B cell (primary cell): Measurements from ENCODE around the gene TBX2. TPM values are rescaled to one million over a fixed set of nuclear protein-coding genes. Genes with fewer than 3 reads are reported as not detected.

Source experiments
- ATAC-seq: fragments of 200-7000 bp; cut with Tn5 transposase; one replicate; pipeline ENCODE4 v1.10.0; 2021; ENCODE audit warnings: low read depth, mild to moderate bottlenecking, moderate number of reproducible peaks, moderate library complexity
- CTCF ChIA-PET: fragments of 350-600 bp; sonication (Branson Sonifier 250); formaldehyde crosslinking; loops from one replicate; lab custom pipeline; 2021; ENCODE audit warnings: antibody characterized with exemption, inconsistent platforms; lab: Charles Lee
- POLR2A ChIA-PET: fragments of 350-600 bp; sonication (Branson Sonifier 250); formaldehyde crosslinking; loops from one replicate; lab custom pipeline; 2021; ENCODE audit warnings: antibody characterized with exemption; lab: Charles Lee
- DNase-seq: peaks from one replicate; pipeline ENCODE4 v3.0.0; 2013
- H2AFZ ChIP-seq: 2 replicates; pipeline ENCODE4 v1.6.1; 2012; ENCODE audit warnings: mild to moderate bottlenecking, low read depth, low read length; ENCODE audit not compliant: insufficient read depth, poor library complexity, severe bottlenecking
- H3K27ac ChIP-seq, 2 donors: 1 replicate in 1 of 2; 2 replicates in 1 of 2; pipeline ENCODE4 v1.5.1; 2012 to 2013; ENCODE audit warnings: low read length in 2 of 2, mild to moderate bottlenecking in 2 of 2, moderate library complexity in 1 of 2
- H3K27me3 ChIP-seq, 4 experiments: fragments of 200-600 bp in 1 of 4; sonication (generic) in 1 of 4; replicated peaks in 1 of 4; 1 replicate in 2 of 4; 2 replicates in 2 of 4; pipeline versions ENCODE4 v1.6.1 to v1.7.0; 2013 to 2016; ENCODE audit warnings: low read length in 3 of 4, mild to moderate bottlenecking in 2 of 4, mixed read lengths in 1 of 4, moderate library complexity in 1 of 4; ENCODE audit not compliant: insufficient read depth in 4 of 4, control insufficient read depth in 3 of 4; ENCODE audit errors: control extremely low read depth in 1 of 4
- H3K36me3 ChIP-seq, 2 experiments: replicated peaks in 1 of 2; 1 replicate in 1 of 2; 2 replicates in 1 of 2; pipeline versions ENCODE4 v1.6.1 to v1.7.1; 2013; ENCODE audit warnings: low read length in 1 of 2; ENCODE audit not compliant: insufficient read depth in 2 of 2, control insufficient read depth in 1 of 2; ENCODE audit errors: control extremely low read depth in 1 of 2, extremely low read depth in 1 of 2
- H3K4me1 ChIP-seq, 2 donors: fragments of 200-600 bp in 1 of 2; sonication (generic) in 1 of 2; 1 replicate in 1 of 2; 2 replicates in 1 of 2; pipeline versions ENCODE4 v1.5.1 to v1.6.1; 2013 to 2017; ENCODE audit warnings: low read length in 2 of 2; ENCODE audit not compliant: control insufficient read depth in 2 of 2, insufficient read depth in 2 of 2
- H3K4me2 ChIP-seq: replicated peaks from 2 replicates; pipeline ENCODE3; 2012; ENCODE audit warnings: mild to moderate bottlenecking, low read depth, low read length; ENCODE audit not compliant: poor library complexity, severe bottlenecking
- H3K4me3 ChIP-seq, 5 experiments: fragments of 200-600 bp in 1 of 5; sonication (generic) in 1 of 5; 1 replicate in 3 of 5; 2 replicates in 2 of 5; pipeline versions ENCODE4 v1.5.1 to v1.7.0; 2011 to 2016; ENCODE audit warnings: low read length in 4 of 5, mild to moderate bottlenecking in 4 of 5, low read depth in 2 of 5, control low read depth in 1 of 5, moderate library complexity in 1 of 5; ENCODE audit not compliant: insufficient read depth in 1 of 5; ENCODE audit errors: control extremely low read depth in 1 of 5, extremely low read depth in 1 of 5
- H3K79me2 ChIP-seq: fragments of 200-600 bp; sonication (generic); one replicate; pipeline ENCODE4 v1.6.0; 2016; ENCODE audit warnings: low read length; ENCODE audit not compliant: control insufficient read depth, insufficient read depth
- H3K9ac ChIP-seq: fragments of 200-600 bp; sonication (generic); 2 replicates; pipeline ENCODE4 v1.6.1; 2017; ENCODE audit warnings: mild to moderate bottlenecking, low read length, moderate library complexity
- H3K9me3 ChIP-seq, 3 donors: one replicate each; pipeline versions ENCODE4 v1.6.1 to v1.7.1; 2013; ENCODE audit warnings: low read length in 2 of 3; ENCODE audit not compliant: control insufficient read depth in 2 of 3, insufficient read depth in 1 of 3; ENCODE audit errors: control extremely low read depth in 1 of 3
- H4K20me1 ChIP-seq: 2 replicates; pipeline ENCODE4 v1.6.0; 2012; ENCODE audit warnings: mild to moderate bottlenecking, low read length; ENCODE audit not compliant: insufficient read depth, control insufficient read depth, poor library complexity, severe bottlenecking
- H3K27ac Mint-ChIP-seq: one replicate; pipeline ENCODE4 v1.8.0; 2021; ENCODE audit warnings: mixed read lengths
- H3K27me3 Mint-ChIP-seq: one replicate; pipeline ENCODE4 v1.8.0; 2021; ENCODE audit warnings: mixed read lengths
- H3K4me1 Mint-ChIP-seq: one replicate; pipeline ENCODE4 v1.8.0; 2021; ENCODE audit warnings: mixed read lengths
- H3K4me3 Mint-ChIP-seq: one replicate; pipeline ENCODE4 v1.8.0; 2021; ENCODE audit warnings: mixed read lengths
- H3K9me3 Mint-ChIP-seq: one replicate; pipeline ENCODE4 v1.8.0; 2022; ENCODE audit warnings: mixed read lengths; ENCODE audit not compliant: insufficient read depth
- EZH2 ChIP-seq: IDR thresholded peaks from 2 replicates; pipeline ENCODE4 v1.6.1; 2012; ENCODE audit warnings: borderline replicate concordance, low read depth, mild to moderate bottlenecking, moderate library complexity, low read length; ENCODE audit not compliant: insufficient read depth, poor library complexity, severe bottlenecking
- WGBS: methylation state at CpG from one replicate; pipeline ENCODE4 v1.1.5; 2013; ENCODE audit warnings: missing lambda C conversion rate; ENCODE audit not compliant: insufficient coverage; 5-methylcytosine and 5-hydroxymethylcytosine counted together
- intact Hi-C: fragments of 100-400 bp; cut with micrococcal nuclease; formaldehyde crosslinking; loops from one replicate; pipeline ENCODE4 v1.10.0; 2022
- polyA plus RNA-seq: library from polyadenylated mRNA; depleted of rRNA; stranded (reverse); fragments of >200 nt; gene quantifications from 2 replicates; pipeline ENCODE4 v1.2.3, GENCODE V29; 2012
- total RNA-seq, 2 donors: library from RNA; stranded (reverse); fragments of 120-200 nt in 1 of 2; gene quantifications; 1 replicate in 1 of 2; 2 replicates in 1 of 2; pipeline versions ENCODE4 v1.2.3 to v1.2.4, GENCODE V29; 2013 to 2022
- TF ChIP-seq, protein P1 (sequence below): fragments of 200-600 bp; IDR thresholded peaks from one replicate; pipeline ENCODE4 v1.8.0; 2022; ENCODE audit warnings: antibody characterized with exemption, mild to moderate bottlenecking

The TBX2 gene
- total and polyA plus RNA-seq, 2 donors (not counting 1 experiment from before 2014, with no cell fraction given): not detected

- 91% methylated on average over 3 of the region's 4 CpGs for WGBS
These were observed 21.2 kb downstream of the TBX2 start for GRCh38 chr17:61420745-61421398.

DNA sequence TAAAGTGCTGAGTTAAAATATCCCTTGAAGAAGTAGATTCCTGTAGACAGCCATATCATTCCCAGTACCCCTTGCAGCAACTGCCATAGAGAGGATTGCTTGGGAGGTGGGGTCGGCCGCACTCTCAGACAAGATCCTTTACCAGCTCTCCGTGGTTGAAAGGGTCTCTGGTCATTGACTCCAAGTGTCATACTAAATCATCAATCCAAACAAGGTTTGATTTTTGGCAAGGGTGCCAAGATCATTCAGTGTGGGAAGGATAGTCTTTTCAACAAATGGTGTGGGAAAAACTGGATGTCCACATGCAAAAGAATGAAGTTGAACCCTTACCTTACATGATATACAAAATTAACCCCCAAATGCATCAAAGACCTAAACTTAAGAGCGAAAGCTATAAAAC lies 21.8 kb downstream of the TBX2 start:
- H3K27me3 Mint-ChIP-seq: peaks cover 66% of the 10 kb centered on the region
- no peaks in the 10 kb centered on the region for H4K20me1 ChIP-seq
- TF ChIP-seq, protein P1, sequence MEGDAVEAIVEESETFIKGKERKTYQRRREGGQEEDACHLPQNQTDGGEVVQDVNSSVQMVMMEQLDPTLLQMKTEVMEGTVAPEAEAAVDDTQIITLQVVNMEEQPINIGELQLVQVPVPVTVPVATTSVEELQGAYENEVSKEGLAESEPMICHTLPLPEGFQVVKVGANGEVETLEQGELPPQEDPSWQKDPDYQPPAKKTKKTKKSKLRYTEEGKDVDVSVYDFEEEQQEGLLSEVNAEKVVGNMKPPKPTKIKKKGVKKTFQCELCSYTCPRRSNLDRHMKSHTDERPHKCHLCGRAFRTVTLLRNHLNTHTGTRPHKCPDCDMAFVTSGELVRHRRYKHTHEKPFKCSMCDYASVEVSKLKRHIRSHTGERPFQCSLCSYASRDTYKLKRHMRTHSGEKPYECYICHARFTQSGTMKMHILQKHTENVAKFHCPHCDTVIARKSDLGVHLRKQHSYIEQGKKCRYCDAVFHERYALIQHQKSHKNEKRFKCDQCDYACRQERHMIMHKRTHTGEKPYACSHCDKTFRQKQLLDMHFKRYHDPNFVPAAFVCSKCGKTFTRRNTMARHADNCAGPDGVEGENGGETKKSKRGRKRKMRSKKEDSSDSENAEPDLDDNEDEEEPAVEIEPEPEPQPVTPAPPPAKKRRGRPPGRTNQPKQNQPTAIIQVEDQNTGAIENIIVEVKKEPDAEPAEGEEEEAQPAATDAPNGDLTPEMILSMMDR: no peak
- no peak for TF ChIP-seq EZH2
- H3K36me3 ChIP-seq: no peaks in the 10 kb centered on the region
- H3K4me1 Mint-ChIP-seq: peaks cover 4% of the 10 kb centered on the region
- ATAC-seq: no peak
- intact Hi-C loops: no loop called here
- no peak overlapping the region for H3K9ac ChIP-seq
- H3K27ac ChIP-seq: no peak overlapping the region
- no CpG with 5 or more reads among the region's 4 CpGs for WGBS
- H2AFZ ChIP-seq: no peak overlapping the region
- H3K9me3 ChIP-seq: no peaks in the 10 kb centered on the region
- no peak overlapping the region for H3K4me3 Mint-ChIP-seq
- no peaks in the 10 kb centered on the region for H3K9me3 Mint-ChIP-seq
- no peak overlapping the region for H3K4me3 ChIP-seq
- H3K4me1 ChIP-seq: peaks cover 6 to 7% of the 10 kb centered on the region in 2 donors
- no peak for DNase-seq
- H3K27ac Mint-ChIP-seq: no peak overlapping the region
- ChIA-PET CTCF (interaction anchor here (1.3 kb wide), 1 partner anchor 9 kb away, joined by 5 read pairs; no protein-coding TSS in a partner anchor), POLR2A (no interaction called here)
- peaks cover 0 to 47% (median 7%) of the 10 kb centered on the region in 4 experiments for H3K27me3 ChIP-seq
- H3K79me2 ChIP-seq: no peaks in the 10 kb centered on the region
- no peak overlapping the region for H3K4me2 ChIP-seq

More at GRCh38 chr17:61420745-61421398, 21.2 kb downstream of the TBX2 start:
- H2AFZ ChIP-seq: no peak overlapping the region
- no peak overlapping the region for H3K27ac ChIP-seq
- ChIA-PET CTCF (interaction anchor here (0.6 to 1.3 kb wide), 2 partner anchors 9 to 433 kb away, joined by 3 to 5 read pairs; no protein-coding TSS in a partner anchor), POLR2A (no interaction called here)
- no peaks in the 10 kb centered on the region for H3K9me3 ChIP-seq
- Mint-ChIP-seq H3K27me3 (peaks cover 63% of the 10 kb centered on the region), H3K27ac (no peak overlapping the region), H3K4me3 (no peak overlapping the region), H3K9me3 (no peaks in the 10 kb centered on the region), H3K4me1 (peaks cover 4% of the 10 kb centered on the region)
- no peak overlapping the region for H3K4me3 ChIP-seq
- no peak for TF ChIP-seq EZH2
- TF ChIP-seq, protein P1: no peak
- ATAC-seq: no peak
- DNase-seq: no peak
- H4K20me1 ChIP-seq: no peaks in the 10 kb centered on the region
- no peaks in the 10 kb centered on the region for H3K36me3 ChIP-seq
- intact Hi-C loops: no loop called here
- no peak overlapping the region for H3K4me2 ChIP-seq
- no peak overlapping the region for H3K9ac ChIP-seq
- peaks cover 0 to 44% (median 7%) of the 10 kb centered on the region in 4 experiments for H3K27me3 ChIP-seq
- H3K4me1 ChIP-seq: peaks cover 6 to 7% of the 10 kb centered on the region in 2 donors
- no peaks in the 10 kb centered on the region for H3K79me2 ChIP-seq
